ENCODE measurements around the gene DEFB112. TPM values are rescaled to one million over a fixed set of nuclear protein-coding genes. Genes with fewer than 3 reads are reported as not detected.

The DEFB112 gene
- total RNA-seq (2011; cell fraction: chromatin; rRNA removed; ENCODE audit: low replicate concordance): not detected in 2 replicates
- not detected in 2 replicates for total RNA-seq (2011; cell fraction: nucleolus; rRNA removed)
- not detected in 2 replicates for total RNA-seq (2011; cell fraction: nucleoplasm; rRNA removed)
- total RNA-seq (2014; rRNA removed) (not detected in 2 replicates), total RNA-seq (2014; rRNA removed; fragmentation: Illumina TruSeq; extraction: Trizol) (not detected in 2 replicates), total RNA-seq (2015; rRNA removed; fragmentation: Illumina TruSeq; extraction: Trizol) (not detected in 2 replicates), total RNA-seq (2021) (not detected in 2 replicates), polyA plus RNA-seq (2011; rRNA removed) (not detected in 2 replicates), polyA plus RNA-seq (2014; fragmentation: Illumina TruSeq; extraction: Trizol) (not detected in 2 replicates), polyA plus RNA-seq (2014; fragmentation: Nextera tagmentation; extraction: Ambion mirVana) (not detected), polyA plus RNA-seq (2014; rRNA removed) (not detected in 2 replicates), polyA minus RNA-seq (2011; rRNA and poly(A)+ RNA removed) (not detected in 2 replicates), Bru-seq, nascent RNA (not detected), BruChase-seq, experiment 1, labeled RNA remaining after a 2-hour chase (not detected), BruChase-seq, experiment 2, labeled RNA remaining after a 6-hour chase (not detected)
- not detected in 2 replicates for polyA plus RNA-seq (2011; cell fraction: cytosol; rRNA removed)
- polyA plus RNA-seq (2011; cell fraction: nucleus; rRNA removed): not detected in 2 replicates
- not detected in 2 replicates for polyA plus RNA-seq (2012)
- polyA minus RNA-seq (2011; cell fraction: cytosol; rRNA and poly(A)+ RNA removed): not detected in 2 replicates
- not detected in 2 replicates for polyA minus RNA-seq (2011; cell fraction: nucleus; rRNA and poly(A)+ RNA removed)
- long read RNA-seq, experiment 1: 0 reads
- long read RNA-seq, experiment 2: 0 reads
- long read RNA-seq, experiment 3: 0 reads

DNA sequence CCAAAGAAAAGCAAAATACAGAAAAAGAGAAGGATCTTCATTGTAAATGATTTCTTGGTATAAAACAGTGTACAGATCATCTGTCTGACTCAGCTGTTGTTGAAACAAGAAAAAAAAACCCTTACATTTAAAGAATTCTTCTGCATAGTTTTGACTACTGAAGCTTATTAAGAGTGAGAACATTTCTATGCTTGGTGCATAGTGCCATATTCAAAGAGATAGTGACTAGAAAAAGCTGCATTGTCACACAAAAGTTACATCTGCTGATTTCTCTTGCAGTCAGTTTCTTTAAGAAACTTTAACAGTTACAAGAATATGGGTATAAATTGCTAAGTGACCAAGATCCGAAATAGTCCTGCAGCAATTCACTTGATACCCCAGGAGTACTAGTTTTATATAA lies at the start of gene DEFB112:
DEFB112 (minus strand) TSS at position 101 of the 400 bp plus-strand sequence; CDS start at position 41, 60 bp downstream.
- H3K9ac ChIP-seq (ENCODE audit: insufficient read depth in 1 of 2, low read depth in 2 of 2, low read length in 2 of 2): no peak within 1 kb of the TSS
- in situ Hi-C loops (cut with MboI): no loop called here
- ChIA-PET CTCF (ENCODE audit: low intra/inter-chr PET ratio) (no interaction called here), POLR2A (interaction anchor here (0.5 kb wide), 1 partner anchor 19 kb away, joined by 3 read pairs; no protein-coding TSS in a partner anchor)
- ATAC-seq (no peak), FAIRE-seq (no peak), DNase-seq (ENCODE audit: extremely low read depth in 1 of 4, low spot score in 3 of 4) (no peak)
- no peaks in the 10 kb centered on the region for H3K4me1 ChIP-seq (replicated peaks in 1 of 2; ENCODE audit: control insufficient read depth in 2 of 2, insufficient read depth in 2 of 2, low read length in 2 of 2)
- H3K27me3 ChIP-seq (ENCODE audit: control insufficient read depth in 2 of 2, insufficient read depth in 2 of 2, low read length in 2 of 2): no peaks in the 10 kb centered on the region
- no peak within 1 kb of the TSS for H3K4me2 ChIP-seq (ENCODE audit: insufficient read depth, low read length)
- H3K9me1 ChIP-seq (ENCODE audit: control insufficient read depth, insufficient read depth, low read length): no peaks in the 10 kb centered on the region
- WGBS (ENCODE audit: insufficient coverage, low coverage, missing lambda C conversion rate): 0% methylated on average over 1 of the region's 1 CpG
- no peak for TF ChIP-seq SRSF9 (IDR thresholded peaks at IDR 0.05; ENCODE audit: borderline replicate concordance, low read depth, low read length)
- TF ChIP-seq JUNB (CRISPR knock-in tag; conservative IDR thresholded peaks at IDR 0.05): no peak
- TF ChIP-seq, protein P1, sequence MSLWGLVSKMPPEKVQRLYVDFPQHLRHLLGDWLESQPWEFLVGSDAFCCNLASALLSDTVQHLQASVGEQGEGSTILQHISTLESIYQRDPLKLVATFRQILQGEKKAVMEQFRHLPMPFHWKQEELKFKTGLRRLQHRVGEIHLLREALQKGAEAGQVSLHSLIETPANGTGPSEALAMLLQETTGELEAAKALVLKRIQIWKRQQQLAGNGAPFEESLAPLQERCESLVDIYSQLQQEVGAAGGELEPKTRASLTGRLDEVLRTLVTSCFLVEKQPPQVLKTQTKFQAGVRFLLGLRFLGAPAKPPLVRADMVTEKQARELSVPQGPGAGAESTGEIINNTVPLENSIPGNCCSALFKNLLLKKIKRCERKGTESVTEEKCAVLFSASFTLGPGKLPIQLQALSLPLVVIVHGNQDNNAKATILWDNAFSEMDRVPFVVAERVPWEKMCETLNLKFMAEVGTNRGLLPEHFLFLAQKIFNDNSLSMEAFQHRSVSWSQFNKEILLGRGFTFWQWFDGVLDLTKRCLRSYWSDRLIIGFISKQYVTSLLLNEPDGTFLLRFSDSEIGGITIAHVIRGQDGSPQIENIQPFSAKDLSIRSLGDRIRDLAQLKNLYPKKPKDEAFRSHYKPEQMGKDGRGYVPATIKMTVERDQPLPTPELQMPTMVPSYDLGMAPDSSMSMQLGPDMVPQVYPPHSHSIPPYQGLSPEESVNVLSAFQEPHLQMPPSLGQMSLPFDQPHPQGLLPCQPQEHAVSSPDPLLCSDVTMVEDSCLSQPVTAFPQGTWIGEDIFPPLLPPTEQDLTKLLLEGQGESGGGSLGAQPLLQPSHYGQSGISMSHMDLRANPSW (CRISPR knock-in tag; IDR thresholded peaks at IDR 0.05): no peak
- TF ChIP-seq CREB5 (CRISPR knock-in tag; IDR thresholded peaks at IDR 0.05): no peak
- no peak for TF ChIP-seq ZNF133 (CRISPR knock-in tag; IDR thresholded peaks at IDR 0.05)
- no peak for TF ChIP-seq SRSF7 (optimal IDR thresholded peaks at IDR 0.05; ENCODE audit: low read depth, low read length)
- TF ChIP-seq ZNF143 (CRISPR knock-in tag; IDR thresholded peaks at IDR 0.05): no peak
- TF ChIP-seq MCM3 (IDR thresholded peaks at IDR 0.05): no peak
- BruUV-seq (replicated peaks): no TSS peak
- H4K20me1 ChIP-seq (replicated peaks; ENCODE audit: control insufficient read depth, insufficient read depth, low read length): no peaks in the 10 kb centered on the region
- H3K27ac ChIP-seq (ENCODE audit: extremely low read depth, low read depth, low read length): no peak within 1 kb of the TSS
- no peaks in the 10 kb centered on the region for H3K9me3 ChIP-seq (replicated peaks; ENCODE audit: control insufficient read depth, insufficient read depth, low read depth, low read length)
- H3K79me2 ChIP-seq (ENCODE audit: control insufficient read depth, insufficient read depth, low read length): no peaks in the 10 kb centered on the region
- intact Hi-C loops (cut with micrococcal nuclease): no loop called here
- H2AFZ ChIP-seq (ENCODE audit: low read depth, low read length): no peak within 1 kb of the TSS
- H3K4me3 ChIP-seq: no peak within 1 kb of the TSS
- H3K36me3 ChIP-seq (ENCODE audit: control insufficient read depth, insufficient read depth, low read length): no peaks in the 10 kb centered on the region
